GDM1 (cell line): ENCODE measurements around the gene SLF2.
A peak's percentile ranks its signal among the peaks of the same experiment; 100 is the strongest.

Source experiments
- DNase-seq: peaks from one replicate; lab custom pipeline; 2025; lab: John Stamatoyannopoulos, UW

The SLF2 gene

GRCh38 chr10:100980711-100981110 lies 67.9 kb downstream of the SLF2 start:
- DNase-seq = no peak

- no peak for DNase-seq
Observed at GRCh38 chr10:100981178-100981772, 68.5 kb downstream of the SLF2 start.

GRCh38 chr10:100982916-100983830 lies 70.4 kb downstream of the SLF2 start:
- DNase-seq = no peak

- no peak for DNase-seq
Observed at GRCh38 chr10:100983868-100984671, 71.3 kb downstream of the SLF2 start.

GRCh38 chr10:100984672-100985177 lies 72.0 kb downstream of the SLF2 start:
- no peak for DNase-seq

GRCh38 chr10:100985336-100985735 lies 72.6 kb downstream of the SLF2 start:
- DNase-seq = no peak

- no peak for DNase-seq
Observed at GRCh38 chr10:100986623-100986951, 73.8 kb downstream of the SLF2 start.

GRCh38 chr10:100986952-100987684 lies 74.4 kb downstream of the SLF2 start, which contains the start of the genes MRPL43 and TWNK:
Gene MRPL43, minus strand, starts transcription at chr10:100987497. Its CDS starts 54 bp downstream, at chr10:100987443.
Gene TWNK, plus strand, starts transcription at chr10:100987543. Its CDS starts 668 bp downstream, at chr10:100988211.
- peak; percentile 49 for DNase-seq

- DNase-seq = no peak
Observed at GRCh38 chr10:100987685-100988049, 74.9 kb downstream of the SLF2 start.

- DNase-seq = no peak
Observed at GRCh38 chr10:100988166-100988565, 75.4 kb downstream of the SLF2 start.

- no peak for DNase-seq
Observed at GRCh38 chr10:100989088-100989487, 76.3 kb downstream of the SLF2 start.

GRCh38 chr10:100993986-100994708 lies 81.4 kb downstream of the SLF2 start:
- no peak for DNase-seq

GRCh38 chr10:100995181-100995580 lies 82.4 kb downstream of the SLF2 start:
- no peak for DNase-seq

- DNase-seq = peak; percentile 34
Observed at GRCh38 chr10:100996678-100997359, 84.1 kb downstream of the SLF2 start.

- DNase-seq = peak; percentile 72
Observed at GRCh38 chr10:100997360-100998182, 84.8 kb downstream of the SLF2 start.

GRCh38 chr10:100998183-100998990 lies 85.6 kb downstream of the SLF2 start:
- DNase-seq = peak; percentile 71

GRCh38 chr10:100998991-100999741 lies 86.4 kb downstream of the SLF2 start:
- peak; percentile 74 for DNase-seq

- DNase-seq = no peak
Observed at GRCh38 chr10:100999742-101000126, 87.0 kb downstream of the SLF2 start, which contains the start of gene LZTS2. Gene LZTS2, plus strand, starts transcription at chr10:100999808. Its CDS starts 2,731 bp downstream, at chr10:101002539.
